H9 (cell line): ENCODE measurements around the gene GALNT17. TPM values are rescaled to one million over a fixed set of nuclear protein-coding genes. Genes with fewer than 3 reads are reported as not detected.

Source experiments
- DNase-seq: peaks from one replicate; pipeline ENCODE4 v3.0.0-alpha.2; 2017
- H2AFZ ChIP-seq: one replicate; pipeline ENCODE4 v1.6.1; 2013; ENCODE audit warnings: mild to moderate bottlenecking, low read length, control low read depth, moderate library complexity
- H2AK5ac ChIP-seq: 2 replicates; pipeline ENCODE4 v1.6.1; 2013; ENCODE audit warnings: low read length, control low read depth, mixed read lengths; ENCODE audit not compliant: insufficient read length
- H2BK120ac ChIP-seq: one replicate; pipeline ENCODE4 v1.6.1; 2013; ENCODE audit warnings: low read depth, mild to moderate bottlenecking, low read length, control low read depth, inconsistent platforms; ENCODE audit not compliant: poor library complexity, severe bottlenecking
- H2BK12ac ChIP-seq: 2 replicates; pipeline ENCODE4 v1.6.1; 2013; ENCODE audit warnings: low read length, control low read depth, mixed read lengths, low read depth; ENCODE audit not compliant: insufficient read length
- H2BK15ac ChIP-seq: 2 replicates; pipeline ENCODE4 v1.6.1; 2013; ENCODE audit warnings: low read depth, low read length, control low read depth
- H2BK20ac ChIP-seq: one replicate; pipeline ENCODE4 v1.6.1; 2013; ENCODE audit warnings: low read depth, mild to moderate bottlenecking, low read length, control low read depth, inconsistent platforms; ENCODE audit not compliant: poor library complexity, severe bottlenecking
- H2BK5ac ChIP-seq: 2 replicates; pipeline ENCODE4 v1.6.1; 2013; ENCODE audit warnings: low read length, control low read depth, mixed read lengths; ENCODE audit not compliant: insufficient read length
- H3K14ac ChIP-seq: 2 replicates; pipeline ENCODE4 v1.6.1; 2013; ENCODE audit warnings: low read length, control low read depth; ENCODE audit not compliant: insufficient read depth
- H3K18ac ChIP-seq: 2 replicates; pipeline ENCODE4 v1.6.1; 2013; ENCODE audit warnings: low read depth, mild to moderate bottlenecking, mixed read lengths, low read length, control low read depth; ENCODE audit not compliant: insufficient read length
- H3K23ac ChIP-seq: 2 replicates; pipeline ENCODE4 v1.6.1; 2013; ENCODE audit warnings: low read length, control low read depth, mixed read lengths, low read depth; ENCODE audit not compliant: insufficient read length
- H3K23me2 ChIP-seq: 2 replicates; pipeline ENCODE4 v1.6.1; 2013; ENCODE audit warnings: low read depth, mild to moderate bottlenecking, mixed read lengths, low read length, control low read depth; ENCODE audit not compliant: insufficient read length, poor library complexity, severe bottlenecking
- H3K27ac ChIP-seq: 2 replicates; pipeline ENCODE4 v1.5.1; 2013; ENCODE audit warnings: low read length, control low read depth, mixed read lengths, low read depth; ENCODE audit not compliant: insufficient read length
- H3K27me3 ChIP-seq: 2 replicates; pipeline ENCODE4 v1.6.1; 2013; ENCODE audit warnings: low read length, control low read depth, inconsistent platforms; ENCODE audit not compliant: insufficient read depth
- H3K4ac ChIP-seq: 2 replicates; pipeline ENCODE4 v1.6.1; 2013; ENCODE audit warnings: low read depth, mild to moderate bottlenecking, control low read depth, inconsistent platforms, low read length, moderate library complexity
- H3K4me1 ChIP-seq: 2 replicates; pipeline ENCODE4 v1.6.1; 2013; ENCODE audit warnings: low read length, control low read depth, inconsistent platforms; ENCODE audit not compliant: insufficient read depth
- H3K4me2 ChIP-seq: 2 replicates; pipeline ENCODE4 v1.6.1; 2013; ENCODE audit warnings: low read length, control low read depth, mixed read lengths; ENCODE audit not compliant: insufficient read length, insufficient read depth
- H3K56ac ChIP-seq: 2 replicates; pipeline ENCODE4 v1.6.1; 2013; ENCODE audit warnings: low read depth, mild to moderate bottlenecking, mixed read lengths, low read length, control low read depth; ENCODE audit not compliant: insufficient read length
- H3K79me1 ChIP-seq: 2 replicates; pipeline ENCODE4 v1.6.1; 2013; ENCODE audit warnings: low read depth, mild to moderate bottlenecking, moderate library complexity, low read length, control low read depth, inconsistent platforms; ENCODE audit not compliant: insufficient read depth, poor library complexity, severe bottlenecking
- H3K79me2 ChIP-seq: 2 replicates; pipeline ENCODE4 v1.6.1; 2013; ENCODE audit warnings: low read length, control low read depth, inconsistent platforms; ENCODE audit not compliant: insufficient read depth
- H3K9ac ChIP-seq: 2 replicates; pipeline ENCODE4 v1.6.1; 2013; ENCODE audit warnings: low read length, control low read depth, mixed read lengths; ENCODE audit not compliant: insufficient read length; ENCODE audit errors: extremely low read depth
- H3K9me3 ChIP-seq: one replicate; pipeline ENCODE4 v1.6.1; 2013; ENCODE audit warnings: low read depth, low read length, inconsistent platforms; ENCODE audit not compliant: control insufficient read depth
- H3T11ph ChIP-seq: one replicate; pipeline ENCODE4 v1.6.1; 2013; ENCODE audit warnings: mild to moderate bottlenecking, low read length, control low read depth, inconsistent platforms
- H4K20me1 ChIP-seq: one replicate; pipeline ENCODE4 v1.6.1; 2013; ENCODE audit not compliant: control insufficient read depth, insufficient read length, insufficient read depth
- H4K5ac ChIP-seq: 2 replicates; pipeline ENCODE4 v1.6.1; 2013; ENCODE audit warnings: low read depth, mild to moderate bottlenecking, mixed read lengths, low read length, control low read depth; ENCODE audit not compliant: insufficient read length
- H4K8ac ChIP-seq: replicated peaks from 2 replicates; pipeline ENCODE4 v1.6.1; 2013; ENCODE audit warnings: low read length, control low read depth, mixed read lengths, low read depth; ENCODE audit not compliant: insufficient read length
- H4K91ac ChIP-seq: 2 replicates; pipeline ENCODE4 v1.6.1; 2013; ENCODE audit warnings: low read depth, mild to moderate bottlenecking, moderate library complexity, mixed read lengths, low read length, control low read depth; ENCODE audit not compliant: insufficient read length
- H3K27ac Mint-ChIP-seq, 3 experiments: 2 replicates in 2 of 3; 3 replicates in 1 of 3; pipeline ENCODE4 v1.8.0; 2020 to 2021; ENCODE audit warnings: mixed read lengths in 3 of 3, mild to moderate bottlenecking in 1 of 3, moderate library complexity in 1 of 3
- H3K27me3 Mint-ChIP-seq: 2 replicates; pipeline ENCODE4 v1.8.0; 2021; ENCODE audit warnings: low read depth, mild to moderate bottlenecking, moderate library complexity, mixed read lengths
- H3K36me3 Mint-ChIP-seq, 3 experiments: 2 replicates in 2 of 3; 3 replicates in 1 of 3; pipeline ENCODE4 v1.8.0; 2020 to 2021; ENCODE audit warnings: low read depth in 3 of 3, mixed read lengths in 3 of 3; ENCODE audit not compliant: insufficient read depth in 1 of 3
- H3K4me1 Mint-ChIP-seq, 2 experiments: 2 replicates each; pipeline ENCODE4 v1.8.0; 2020; ENCODE audit warnings: mixed read lengths in 2 of 2
- H3K4me3 Mint-ChIP-seq, 2 experiments: 2 replicates in 1 of 2; 3 replicates in 1 of 2; pipeline ENCODE4 v1.8.0; 2020 to 2021; ENCODE audit warnings: mild to moderate bottlenecking in 2 of 2, mixed read lengths in 2 of 2, moderate library complexity in 1 of 2
- H3K9me3 Mint-ChIP-seq, 2 experiments: 2 replicates in 1 of 2; 3 replicates in 1 of 2; pipeline ENCODE4 v1.8.0; 2020; ENCODE audit warnings: mild to moderate bottlenecking in 2 of 2, mixed read lengths in 2 of 2, moderate library complexity in 1 of 2
- CTCF ChIP-seq: fragments of 200-600 bp; sonication (generic); conservative IDR thresholded peaks from 3 replicates; pipeline ENCODE4 v1.8.0; 2021; ENCODE audit warnings: antibody characterized with exemption, mild to moderate bottlenecking
- WGBS: extraction: QIAGEN DNeasy Blood & Tissue Kit; methylation state at CpG from one replicate; pipeline ENCODE4 v1.1.7; 2013; ENCODE audit warnings: missing lambda C conversion rate, low lambda C conversion rate, mixed read lengths; ENCODE audit not compliant: insufficient read length; ENCODE audit errors: extremely low coverage; 5-methylcytosine and 5-hydroxymethylcytosine counted together
- total RNA-seq: library from RNA; stranded (reverse); gene quantifications from 2 replicates; pipeline ENCODE4 v1.2.1, GENCODE V29; 2021

GALNT17 gene
- total RNA-seq, 1 experiment from 2014 or later: 43.2 TPM

GRCh38 chr7:71679480-71679879 is 547.5 kb downstream of the GALNT17 start:
- Histone ChIP-seq H3K27ac (no peak overlapping the region), H3K14ac (no peak overlapping the region), H3K4me2 (no peak overlapping the region), H4K8ac (no peak overlapping the region), H3T11ph (no peak overlapping the region), H3K56ac (no peak overlapping the region), H3K27me3 (no peaks in the 10 kb centered on the region), H4K20me1 (no peaks in the 10 kb centered on the region), H2AK5ac (no peak overlapping the region), H2AFZ (no peak overlapping the region), H3K4ac (no peak overlapping the region), H2BK120ac (no peak overlapping the region), H2BK15ac (no peak overlapping the region), H3K9ac (no peak overlapping the region), H3K79me1 (no peaks in the 10 kb centered on the region), H4K5ac (no peak overlapping the region), H4K91ac (no peak overlapping the region), H2BK5ac (no peak overlapping the region), H3K9me3 (no peaks in the 10 kb centered on the region), H3K4me1 (no peaks in the 10 kb centered on the region), H3K23ac (no peak overlapping the region), H2BK12ac (no peak overlapping the region), H3K23me2 (no peaks in the 10 kb centered on the region), H3K18ac (no peak overlapping the region), H2BK20ac (no peak overlapping the region), H3K79me2 (no peaks in the 10 kb centered on the region)
- Mint-ChIP-seq H3K27ac (peak overlapping the region in 1 of 3 experiments; percentile 23; a peak in 1 of 7 replicates), H3K4me3 (no peak overlapping the region), H3K27me3 (no peaks in the 10 kb centered on the region), H3K36me3 (peaks cover 20 to 38% (median 28%) of the 10 kb centered on the region in 3 experiments; a peak in 6 of 7 replicates), H3K4me1 (peaks cover 20 to 31% of the 10 kb centered on the region in 2 experiments), H3K9me3 (no peaks in the 10 kb centered on the region)
- WGBS: no CpG with 5 or more reads among the region's 8 CpGs
- no peak for TF ChIP-seq CTCF
- no peak for DNase-seq
